Activated naive CD4-positive, alpha-beta T cell treated with anti-CD3 and anti-CD28 coated beads, Interleukin-2, amount 50 U/mL, for 16 hours (primary cell): ENCODE measurements around the gene KCNK17.

Source experiments
- DNase-seq: peaks from one replicate; pipeline ENCODE4 v3.0.0-alpha.2; 2020

KCNK17 gene

DNA sequence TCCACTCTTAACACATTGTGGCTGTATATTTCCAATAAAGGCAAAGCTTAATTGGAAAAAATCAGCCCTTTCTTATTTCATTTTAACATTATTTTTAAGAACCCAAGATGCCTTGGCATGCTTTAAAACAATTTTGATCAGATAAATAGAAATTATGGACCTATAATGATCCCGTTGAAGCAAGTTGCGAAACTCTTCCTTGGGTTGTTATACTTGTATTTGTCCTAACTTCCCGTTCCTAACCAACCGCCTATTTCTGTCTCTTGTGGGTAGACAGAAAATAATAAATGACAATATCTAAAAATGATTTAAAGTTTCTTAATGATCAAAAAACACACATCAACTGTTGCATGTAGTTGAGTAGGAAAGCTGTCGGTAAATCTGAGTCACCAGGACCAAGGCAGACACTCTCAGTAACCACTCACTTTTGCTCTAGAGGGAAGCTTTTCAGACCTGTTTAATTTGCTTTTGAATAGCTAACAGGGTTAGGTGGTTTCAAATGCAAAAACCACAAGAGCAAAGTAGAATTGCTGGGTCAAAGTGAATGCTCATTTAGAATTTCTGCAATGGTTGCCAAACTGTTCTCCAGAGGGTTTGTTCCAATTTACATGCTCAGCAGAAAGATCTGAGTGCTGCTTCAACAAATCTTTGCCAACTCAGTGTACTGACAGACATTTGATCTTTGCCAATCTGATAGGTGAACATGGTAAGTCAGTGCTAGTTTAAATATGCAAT lies 50.7 kb downstream of the KCNK17 start:
- DNase-seq: no peak

DNA sequence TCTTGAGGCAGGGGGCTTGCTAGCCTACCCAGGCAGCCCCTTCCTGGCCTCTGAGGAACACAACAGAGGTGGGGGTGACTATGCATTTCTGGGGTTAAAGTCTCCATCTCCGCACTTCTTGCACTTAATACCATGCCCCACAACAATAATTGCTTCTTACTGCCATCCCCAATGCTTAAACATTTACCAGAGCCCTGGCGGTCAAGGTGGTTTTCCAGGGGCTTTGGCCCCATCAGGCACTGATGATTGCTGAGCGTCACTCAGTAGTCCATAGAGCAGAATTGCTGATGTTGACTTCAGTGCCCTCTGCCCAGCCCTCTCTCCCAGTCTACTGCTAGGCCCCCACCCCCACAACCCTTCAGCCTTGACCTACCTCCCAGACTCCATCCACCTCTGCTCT lies 52.5 kb downstream of the KCNK17 start:
- DNase-seq: no peak

DNA sequence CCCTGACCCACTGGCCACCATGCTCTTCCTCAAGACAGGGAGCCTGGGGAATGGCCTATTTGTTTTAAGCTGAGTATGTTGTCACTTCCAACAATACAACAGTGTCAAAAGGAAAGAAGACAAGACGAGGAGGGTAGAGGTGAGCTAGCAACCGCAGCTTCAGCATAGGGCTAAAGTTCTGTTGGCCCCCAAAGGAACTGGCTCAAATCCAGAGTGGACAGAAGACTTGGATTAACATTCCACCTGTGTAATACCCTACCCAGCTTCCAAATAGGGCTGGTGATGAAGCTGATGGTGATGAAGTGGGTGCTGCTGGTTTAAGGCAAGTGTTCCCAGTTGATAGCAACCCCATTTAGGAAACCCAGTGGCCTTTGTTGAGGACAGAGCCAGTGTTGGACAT lies 53.3 kb downstream of the KCNK17 start:
- no peak for DNase-seq

DNA sequence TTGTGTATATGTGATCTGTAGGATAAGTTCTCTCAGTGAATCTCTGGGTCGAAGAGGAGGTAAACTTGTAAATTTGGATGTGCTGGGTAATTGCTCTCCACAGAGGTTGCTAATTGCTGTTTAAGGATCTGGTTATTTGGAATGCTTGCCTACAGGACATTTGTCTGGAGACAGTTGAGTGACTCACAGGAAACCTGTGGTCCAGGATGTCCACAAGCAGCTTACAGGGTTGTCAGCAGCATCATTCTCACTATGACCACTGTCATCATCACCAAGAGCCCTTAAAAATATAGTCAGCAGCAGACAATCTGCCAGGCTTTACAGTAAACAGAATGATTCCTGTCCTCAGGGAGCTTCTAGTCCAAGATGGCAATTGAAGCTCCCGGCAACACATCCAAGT lies 53.8 kb downstream of the KCNK17 start:
- DNase-seq: no peak

DNA sequence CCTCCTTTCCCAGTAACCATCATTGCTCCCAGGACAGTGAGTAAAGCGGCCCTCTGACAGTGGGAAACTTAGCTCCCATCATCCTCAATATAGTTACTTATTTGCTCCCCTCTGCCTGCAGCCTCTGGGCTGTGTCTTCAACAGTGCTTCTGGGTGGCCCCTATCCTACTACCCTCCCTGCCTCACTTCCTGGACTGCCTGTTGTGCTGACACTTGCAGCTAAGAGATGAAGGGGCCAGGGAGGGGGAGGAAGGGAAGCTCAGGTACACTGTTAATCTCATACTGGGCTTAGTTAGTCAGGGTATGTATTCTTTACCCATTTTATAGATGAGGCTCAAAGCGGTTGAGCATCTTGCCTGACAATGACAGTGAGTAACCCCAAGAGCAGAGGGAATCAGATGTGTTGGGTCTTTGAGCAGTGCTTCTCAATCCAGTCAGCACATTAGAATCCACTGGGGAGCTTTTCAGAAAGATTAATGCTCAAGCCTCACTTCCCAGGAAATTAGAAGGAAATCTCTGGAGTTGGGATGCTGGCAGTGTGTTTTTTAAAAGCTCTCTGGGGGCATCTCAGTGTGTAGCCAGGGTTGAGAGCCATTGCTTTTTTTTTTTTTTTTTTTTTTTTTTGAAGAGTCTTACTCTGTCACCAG lies 57.8 kb downstream of the KCNK17 start:
- DNase-seq: no peak

DNA sequence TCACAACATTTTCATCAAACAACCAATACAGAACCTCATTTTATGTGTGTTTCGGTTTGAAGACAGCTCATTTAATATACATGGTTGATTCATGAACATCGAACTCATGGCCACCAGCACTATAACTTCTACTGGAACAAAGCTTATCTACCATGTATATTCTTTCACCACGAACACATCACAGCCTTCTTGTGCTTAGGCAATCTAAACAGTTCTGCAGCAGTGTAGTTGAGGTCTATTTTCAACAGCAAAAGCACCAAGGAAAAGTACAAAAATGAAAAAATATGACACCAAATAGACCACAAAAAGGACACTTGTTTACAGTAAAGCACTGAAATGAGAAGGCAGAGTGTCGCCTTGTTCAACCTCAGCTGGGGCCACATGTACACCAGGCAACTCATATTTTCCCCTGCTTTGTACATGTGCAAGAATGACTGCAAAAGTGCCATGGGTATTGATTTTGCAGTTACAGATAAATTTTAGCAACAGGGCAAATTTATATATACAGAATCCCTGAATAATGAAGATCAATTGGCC lies 59.2 kb downstream of the KCNK17 start:
- DNase-seq: no peak

GRCh38 chr6:39251406-39251805 lies 62.8 kb downstream of the KCNK17 start:
- no peak for DNase-seq

GRCh38 chr6:39250507-39250906 lies 63.7 kb downstream of the KCNK17 start:
- DNase-seq: no peak

- no peak for DNase-seq
These were observed 64.9 kb downstream of the KCNK17 start for GRCh38 chr6:39249278-39249677.
